HG02588 (cell line): Measurements from ENCODE around the gene KLHL35.
A peak's percentile ranks its signal among the peaks of the same experiment; 100 is the strongest.

Experiments used
- ATAC-seq: cut with Tn5 transposase; IDR thresholded peaks from one replicate; pipeline ENCODE4 v1.9.1; 2021; ENCODE audit warnings: mild to moderate bottlenecking, moderate library complexity; ENCODE audit not compliant: unreplicated experiment

KLHL35 gene

GRCh38 chr11:75470476-75471080 is 37.6 kb upstream of the KLHL35 start:
- no peak for ATAC-seq

GRCh38 chr11:75469785-75470405 is 36.9 kb upstream of the KLHL35 start:
- ATAC-seq = no peak

DNA sequence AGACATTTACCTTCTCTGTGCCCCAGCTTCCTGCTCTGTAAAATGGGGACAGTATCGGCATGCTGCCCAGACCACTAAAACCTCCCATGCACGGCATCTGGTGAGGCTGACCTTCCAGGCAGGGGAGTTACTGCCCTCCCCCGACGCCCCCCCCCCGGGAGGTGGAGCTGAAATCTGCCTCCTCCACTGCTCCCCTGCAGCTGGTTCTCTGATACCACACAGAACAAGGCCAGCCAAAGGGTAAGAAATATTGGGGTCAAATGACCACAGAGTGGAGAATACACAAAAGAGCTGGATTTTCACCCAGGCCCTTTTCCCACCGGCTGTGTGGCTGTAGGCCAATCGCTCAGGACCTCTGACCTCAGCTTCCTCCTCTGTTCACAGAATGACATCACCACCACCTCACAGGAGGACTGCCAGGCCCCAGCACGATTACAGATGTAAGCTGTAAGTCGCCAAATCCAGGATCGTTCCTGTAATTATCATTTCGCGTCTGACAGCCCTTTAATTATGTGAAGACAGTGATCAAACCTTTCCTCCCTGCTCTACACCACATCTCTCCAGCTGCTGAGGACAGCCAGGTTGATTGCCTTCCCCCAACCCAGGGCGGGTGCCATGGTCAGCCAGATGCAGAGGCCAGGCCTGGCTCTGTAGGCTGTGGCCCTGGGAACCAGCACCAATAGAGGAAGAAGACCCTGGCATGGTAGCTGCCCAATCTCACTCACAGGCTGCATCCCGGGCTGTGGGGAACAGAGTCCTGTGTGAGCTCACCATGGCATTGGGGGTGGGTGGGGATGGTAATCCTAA is 35.7 kb upstream of the KLHL35 start:
- no peak for ATAC-seq

GRCh38 chr11:75467881-75468280 is 34.9 kb upstream of the KLHL35 start:
- no peak for ATAC-seq

DNA sequence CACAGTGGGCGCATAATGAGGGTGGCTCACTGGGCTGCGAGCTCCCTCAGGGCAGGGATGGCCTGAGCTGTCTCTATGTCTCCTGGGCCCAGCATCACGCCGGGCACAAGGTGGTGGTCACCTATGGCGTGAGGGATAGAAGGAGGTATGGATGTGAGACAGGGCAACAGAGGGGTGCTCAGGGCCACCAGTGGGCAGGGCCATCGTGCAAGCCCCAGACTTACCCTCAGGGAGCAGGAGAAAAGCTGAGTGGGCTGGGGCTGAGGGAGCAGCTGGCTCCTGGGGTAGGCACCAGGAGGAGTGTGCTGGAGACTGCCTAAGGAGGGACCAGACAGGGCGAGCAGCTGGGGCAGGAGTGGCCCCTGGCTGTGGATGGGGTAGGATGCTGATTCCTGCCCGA is 34.3 kb upstream of the KLHL35 start:
- ATAC-seq = no peak

DNA sequence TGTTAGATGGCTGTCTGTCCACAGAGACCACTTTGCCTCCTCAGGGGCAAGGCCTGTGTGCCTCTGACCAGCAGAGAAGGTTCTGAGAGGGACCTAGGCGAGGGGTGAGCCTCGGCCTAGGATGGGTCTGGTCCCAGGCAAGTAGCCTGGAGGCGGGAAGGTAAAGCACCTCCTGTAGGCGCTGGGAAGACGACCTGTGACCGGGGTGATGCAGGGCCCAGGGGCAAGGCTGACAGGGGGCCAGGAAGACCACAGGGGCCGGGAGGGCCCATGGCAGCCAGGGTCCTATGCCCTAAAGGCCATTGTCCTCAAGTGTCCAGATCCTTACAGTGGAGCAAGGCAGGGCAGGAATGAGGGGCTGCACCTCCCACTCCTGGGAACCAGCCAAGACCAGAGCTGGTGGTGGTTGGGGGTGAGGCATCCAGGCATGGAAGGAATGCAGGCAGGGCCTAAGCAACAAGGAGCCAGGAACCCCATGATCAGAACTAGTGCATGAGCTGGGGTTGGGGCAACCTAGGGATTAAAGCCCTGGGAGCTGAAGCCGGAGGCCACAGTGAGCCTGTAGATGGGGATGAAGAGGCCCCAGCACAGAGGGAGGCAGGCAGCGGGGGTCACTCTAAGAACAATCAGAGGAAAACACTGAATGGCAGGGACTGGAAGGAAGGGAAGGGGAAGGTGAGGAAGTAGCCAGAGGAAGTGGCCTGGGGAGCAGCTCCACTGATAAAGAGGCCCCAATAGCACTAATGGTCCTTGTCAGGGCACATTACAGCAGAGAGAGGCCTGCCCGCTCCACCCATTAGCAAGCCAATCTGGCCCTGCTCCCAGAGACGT is 32.9 kb upstream of the KLHL35 start:
- ATAC-seq = no peak

GRCh38 chr11:75463106-75463774 is 30.2 kb upstream of the KLHL35 start:
- no peak for ATAC-seq

- no peak for ATAC-seq
Measured at GRCh38 chr11:75462117-75462653, 29.2 kb upstream of the KLHL35 start.

DNA sequence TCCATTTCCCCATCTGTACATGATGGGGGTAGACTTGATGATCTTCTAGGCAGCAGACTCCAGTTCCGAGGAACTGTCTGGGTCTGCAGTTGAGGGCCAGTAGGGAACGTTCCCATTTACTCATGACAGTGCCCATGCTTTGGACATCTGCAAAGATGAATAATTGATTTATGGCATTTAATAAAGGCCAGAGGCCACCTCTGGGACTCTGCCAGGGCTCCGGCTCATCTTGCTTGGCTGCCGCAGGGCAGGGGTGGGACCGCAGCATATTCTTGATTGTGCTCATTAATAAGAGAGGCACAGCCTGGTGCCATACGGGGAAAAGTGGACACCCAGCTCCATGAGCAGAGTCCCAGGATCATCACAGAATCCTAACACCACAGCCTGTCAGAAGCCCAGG is 28.1 kb upstream of the KLHL35 start:
- ATAC-seq = no peak

DNA sequence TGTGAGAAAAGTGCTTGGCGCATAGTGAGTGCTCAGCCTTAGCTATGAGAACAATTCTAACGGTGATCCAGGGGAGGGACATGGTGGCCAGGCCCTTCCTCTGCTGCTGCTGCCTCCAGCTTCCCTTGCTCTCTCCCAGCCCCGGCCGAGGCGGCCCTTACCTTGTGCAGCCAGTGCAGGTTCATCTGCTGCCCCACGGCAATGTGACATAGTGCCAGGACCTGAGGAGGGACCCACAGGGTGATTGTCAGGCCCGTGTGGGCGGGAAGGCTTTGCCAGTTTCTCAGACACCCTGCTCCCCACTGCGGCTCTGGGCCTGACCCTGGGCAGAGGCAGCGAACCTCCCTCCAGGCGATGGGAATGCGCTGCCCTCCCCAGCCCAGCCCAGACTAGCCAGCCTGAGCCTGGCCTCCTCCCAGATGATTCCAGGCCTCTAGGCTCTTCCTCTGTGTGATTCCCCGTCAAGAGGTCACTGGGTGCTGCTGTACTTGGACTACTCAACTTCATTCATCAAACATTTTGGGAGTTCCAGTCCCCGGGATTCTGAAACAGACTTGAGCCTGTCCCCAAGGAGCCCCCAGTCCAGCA is 23.7 kb upstream of the KLHL35 start:
- ATAC-seq = no peak

DNA sequence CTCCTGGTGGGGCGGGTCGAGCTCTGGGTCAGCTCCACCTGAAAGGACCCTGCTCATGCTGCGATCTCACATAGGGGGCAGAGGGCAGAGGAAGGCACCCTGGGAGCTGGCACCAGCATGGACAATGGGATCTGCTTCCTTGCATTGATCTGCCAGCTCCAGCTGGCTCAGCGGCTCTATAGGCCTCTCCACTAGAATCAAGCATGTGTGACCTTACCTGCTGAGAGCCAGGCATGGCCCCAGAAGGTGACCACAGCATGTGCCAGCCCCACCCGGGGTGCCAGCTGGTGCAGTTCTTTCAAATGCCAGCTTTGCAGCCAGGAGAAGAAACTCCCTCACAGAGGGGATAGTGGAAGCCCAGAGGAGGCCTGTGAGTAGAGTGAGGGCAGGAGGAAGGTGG is 22.0 kb upstream of the KLHL35 start:
- ATAC-seq = no peak

DNA sequence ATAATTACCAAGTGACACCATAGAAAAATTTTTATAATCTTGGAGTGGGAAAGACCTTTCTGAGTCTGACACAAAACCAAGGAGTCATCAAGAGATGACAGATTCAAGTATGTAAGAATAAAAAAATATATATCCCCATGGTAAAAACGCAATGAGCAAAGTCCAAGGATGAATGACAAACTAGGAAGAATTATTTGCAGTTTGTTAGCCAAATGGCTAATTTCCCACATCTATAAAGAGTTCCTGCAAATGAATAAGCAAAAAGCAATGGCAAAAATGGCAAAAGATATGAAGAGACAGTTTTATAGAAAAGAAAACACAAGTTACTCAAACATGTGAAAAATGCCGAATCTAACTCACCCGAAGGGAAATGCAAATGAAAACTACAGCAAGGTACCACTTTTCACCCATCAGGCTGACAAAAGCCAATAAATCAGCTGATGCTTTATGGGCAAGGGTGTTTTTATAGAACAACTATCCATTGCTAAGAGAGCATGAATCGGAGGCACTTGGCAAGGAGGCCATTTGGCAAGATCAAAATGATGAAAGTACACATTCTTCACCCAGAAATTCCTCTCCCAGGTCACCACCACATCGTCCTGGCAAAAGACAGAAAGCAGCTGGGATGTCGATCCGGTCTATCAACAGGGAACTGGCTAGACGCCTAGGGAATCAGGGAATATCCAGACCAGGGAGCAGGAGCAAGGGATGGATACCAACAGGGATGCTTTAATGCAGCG is 21.1 kb upstream of the KLHL35 start:
- no peak for ATAC-seq

DNA sequence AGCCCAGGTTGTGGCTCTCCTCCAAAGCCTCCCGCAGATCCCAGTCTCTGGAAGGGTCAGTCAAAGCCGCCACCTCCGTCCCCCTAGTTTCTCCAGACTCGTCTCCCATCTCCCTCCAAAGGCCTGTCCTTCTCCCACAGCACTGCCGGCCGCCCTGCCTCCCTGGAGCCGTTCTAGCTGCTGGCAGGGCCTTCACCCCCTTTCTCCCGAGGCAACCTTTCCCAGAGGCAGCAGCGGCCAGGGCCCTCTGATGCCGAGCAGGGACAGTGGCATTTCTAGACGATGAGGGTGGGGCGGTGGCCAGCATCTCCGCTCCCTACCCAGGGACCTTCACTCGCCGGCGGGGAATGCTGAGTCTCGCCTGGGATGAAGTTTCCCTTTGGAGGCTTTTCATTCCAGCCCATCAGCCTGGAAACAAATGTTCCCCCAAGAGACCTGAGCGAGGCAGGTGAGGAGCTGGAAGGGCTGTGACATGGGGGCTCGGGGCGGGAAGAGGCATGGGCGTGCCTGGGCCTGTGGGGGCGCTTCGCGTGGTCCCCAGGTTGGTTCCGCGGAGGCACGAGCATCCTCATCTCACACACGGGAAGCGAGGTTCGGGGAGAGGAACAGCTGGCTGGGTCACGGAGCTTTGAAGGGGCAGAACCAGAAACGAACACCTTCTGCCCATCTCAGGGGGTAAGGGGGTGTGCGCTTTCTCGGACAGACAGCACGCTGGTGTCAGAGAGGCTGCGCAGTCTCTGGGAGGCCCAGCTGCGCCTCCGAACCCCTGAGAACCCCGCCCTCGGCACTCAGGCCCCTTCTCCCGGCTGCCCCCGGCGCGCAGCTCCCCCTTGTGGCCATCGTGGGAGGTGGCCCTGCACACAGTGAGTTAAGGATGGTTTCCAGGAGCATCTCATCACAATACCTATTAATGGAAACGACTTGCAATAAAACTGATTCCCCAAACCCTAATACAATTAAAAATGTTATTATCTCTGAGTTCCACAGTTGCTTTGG is 18.1 kb upstream of the KLHL35 start:
- no peak for ATAC-seq

- ATAC-seq = no peak
Measured at GRCh38 chr11:75450236-75450635, 17.2 kb upstream of the KLHL35 start.

DNA sequence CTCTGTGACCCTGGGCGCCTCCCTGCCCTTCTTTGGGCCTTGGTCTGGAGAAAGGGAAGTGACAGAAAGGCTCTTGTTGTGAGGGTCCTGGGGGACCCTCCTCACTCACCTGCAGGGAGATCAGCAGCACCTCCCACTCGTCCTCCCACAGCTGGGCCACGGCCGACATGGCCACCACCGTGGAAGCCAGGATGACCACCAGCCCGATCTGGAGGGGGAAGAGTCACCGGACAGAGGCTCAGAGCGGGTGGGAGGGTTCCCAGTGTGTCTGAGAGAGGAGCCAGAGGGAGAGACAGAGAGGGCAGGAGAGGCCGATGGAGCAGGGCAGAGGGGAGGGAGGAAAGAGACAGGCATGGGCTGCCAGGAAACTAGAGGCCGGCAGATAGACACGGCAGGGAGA is 16.8 kb upstream of the KLHL35 start:
- no peak for ATAC-seq

GRCh38 chr11:75449271-75449670 is 16.3 kb upstream of the KLHL35 start:
- no peak for ATAC-seq

GRCh38 chr11:75447415-75447814 is 14.4 kb upstream of the KLHL35 start:
- no peak for ATAC-seq

DNA sequence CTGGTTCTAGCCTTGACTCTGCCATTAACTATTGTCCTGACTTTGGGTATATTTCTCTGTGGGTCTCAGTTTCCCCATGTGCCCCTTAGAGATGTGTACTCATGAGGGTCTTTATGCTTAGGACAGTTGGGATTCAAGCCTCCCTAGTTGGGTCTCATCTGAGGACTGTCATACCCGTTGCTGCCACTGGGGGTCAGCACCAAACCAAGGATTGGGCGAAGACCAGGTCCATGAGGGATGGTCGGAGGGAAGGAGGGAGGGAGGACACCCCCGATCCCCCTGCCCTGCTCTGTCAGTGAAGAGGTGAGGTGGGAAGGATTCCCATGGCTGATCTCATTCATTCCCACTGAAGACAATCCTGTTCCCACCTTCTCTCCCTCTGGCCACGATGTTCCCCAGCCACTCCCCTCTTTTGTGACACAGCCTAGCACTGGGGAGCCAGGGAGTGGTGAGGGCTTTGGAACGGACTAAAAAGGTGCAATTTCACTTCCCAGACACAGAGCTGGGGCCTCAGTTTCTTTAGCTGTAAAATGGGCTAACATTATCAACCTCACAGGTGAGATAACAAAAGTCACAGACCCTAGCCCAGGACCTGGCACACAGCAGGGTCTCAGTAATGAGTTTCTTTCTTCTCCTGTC is 12.4 kb upstream of the KLHL35 start:
- ATAC-seq = peak; percentile 57
